ENCODE results near the gene FTH1.
"Not testable (repeated sequence)": the region's sequence is repeated elsewhere in the genome, so short reads cannot be mapped to it uniquely, and the experiment has no call there.

The FTH1 gene

GRCh38 chr11:61954106-61954850, 13.2 kb downstream of the FTH1 start:
- in situ Hi-C loops (cut with HindIII; ENCODE audit: low pct_ligation_motif_present, low pct_unique_long_range_greater_than_20kb, low sequenced_read_pairs): no loop called here
- no peak for DNase-seq

- in situ Hi-C loops (cut with HindIII; ENCODE audit: low pct_ligation_motif_present, low pct_unique_long_range_greater_than_20kb, low sequenced_read_pairs); DNase-seq: not testable (repeated sequence)
These were observed 13.8 kb downstream of the FTH1 start for GRCh38 chr11:61953632-61954031.

DNA sequence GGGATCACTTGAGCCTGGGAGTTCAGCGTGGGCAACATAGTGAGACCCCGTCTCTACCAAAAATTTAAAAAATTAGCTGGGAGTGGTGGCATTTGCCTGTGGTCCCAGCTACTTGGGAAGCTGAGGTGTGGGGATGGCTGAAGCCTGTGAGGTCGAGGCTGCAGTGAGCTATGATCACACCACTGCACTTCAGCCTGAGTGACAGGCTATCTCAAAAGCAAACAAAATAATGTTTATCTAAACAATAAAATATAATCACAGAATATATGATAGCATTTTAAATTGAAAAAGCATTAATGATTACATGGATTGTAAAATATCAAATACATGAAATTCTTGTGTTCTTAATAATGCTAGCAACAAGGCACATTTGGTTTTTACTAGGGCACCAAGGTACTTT, 14.6 kb downstream of the FTH1 start:
- in situ Hi-C loops (cut with HindIII; ENCODE audit: low pct_ligation_motif_present, low pct_unique_long_range_greater_than_20kb, low sequenced_read_pairs): no loop called here
- no peak for DNase-seq

DNA sequence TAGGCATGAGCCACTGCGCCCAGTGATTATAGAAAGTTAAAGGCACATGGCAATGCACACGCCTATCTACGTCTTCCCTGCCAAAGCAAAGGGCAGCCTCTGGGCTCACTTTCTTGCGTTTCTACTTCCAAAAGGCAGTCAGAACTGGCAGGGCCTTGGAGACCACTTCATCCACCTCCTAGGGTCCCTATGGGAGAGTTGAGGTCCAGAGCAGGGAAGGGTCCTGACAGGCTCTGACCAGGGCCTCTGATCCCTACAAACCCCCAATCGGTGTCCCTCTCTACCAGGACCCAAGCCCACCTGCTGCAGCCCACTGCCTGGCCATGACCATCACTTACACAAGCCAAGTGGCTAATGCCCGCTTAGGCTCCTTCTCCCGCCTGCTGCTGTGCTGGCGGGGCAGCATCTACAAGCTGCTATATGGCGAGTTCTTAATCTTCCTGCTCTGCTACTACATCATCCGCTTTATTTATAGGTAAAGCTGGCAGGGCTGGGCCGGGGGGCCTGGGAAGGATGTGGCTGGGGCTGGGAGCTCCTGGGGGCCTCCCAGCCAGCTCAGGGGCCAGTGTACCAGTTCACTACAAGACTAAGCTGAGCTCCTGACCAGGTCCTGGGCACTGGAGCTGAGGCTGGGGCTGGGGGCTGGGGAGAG, 15.8 kb downstream of the FTH1 start:
- in situ Hi-C loops (cut with HindIII; ENCODE audit: low pct_ligation_motif_present, low pct_unique_long_range_greater_than_20kb, low sequenced_read_pairs): no loop called here
- DNase-seq: no peak

DNA sequence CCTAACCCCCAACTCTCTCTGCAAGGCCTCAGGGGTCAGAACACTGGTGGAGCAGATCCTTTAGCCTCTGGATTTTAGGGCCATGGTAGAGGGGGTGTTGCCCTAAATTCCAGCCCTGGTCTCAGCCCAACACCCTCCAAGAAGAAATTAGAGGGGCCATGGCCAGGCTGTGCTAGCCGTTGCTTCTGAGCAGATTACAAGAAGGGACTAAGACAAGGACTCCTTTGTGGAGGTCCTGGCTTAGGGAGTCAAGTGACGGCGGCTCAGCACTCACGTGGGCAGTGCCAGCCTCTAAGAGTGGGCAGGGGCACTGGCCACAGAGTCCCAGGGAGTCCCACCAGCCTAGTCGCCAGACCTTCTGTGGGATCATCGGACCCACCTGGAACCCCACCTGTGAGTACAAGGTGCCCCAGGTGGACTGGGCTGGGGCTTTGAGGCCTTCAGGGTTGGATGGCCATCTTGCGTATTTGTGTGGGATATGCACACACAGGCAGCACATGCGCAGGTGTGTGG, 17.3 kb downstream of the FTH1 start, which contains the start of gene BEST1:
Gene BEST1, plus strand, starts transcription at position 317 of the 513 bp plus-strand sequence. CDS start 1,456 bp downstream, outside the sequence.
- DNase-seq: no peak
- in situ Hi-C loops (cut with HindIII; ENCODE audit: low pct_ligation_motif_present, low pct_unique_long_range_greater_than_20kb, low sequenced_read_pairs): no loop called here

GRCh38 chr11:61949169-61950034, 18.0 kb downstream of the FTH1 start:
- in situ Hi-C loops (cut with HindIII; ENCODE audit: low pct_ligation_motif_present, low pct_unique_long_range_greater_than_20kb, low sequenced_read_pairs): no loop called here
- peak; percentile 53 for DNase-seq

- no peak for DNase-seq
- in situ Hi-C loops (cut with HindIII; ENCODE audit: low pct_ligation_motif_present, low pct_unique_long_range_greater_than_20kb, low sequenced_read_pairs): no loop called here
These were observed 18.9 kb downstream of the FTH1 start for GRCh38 chr11:61948505-61948904.

GRCh38 chr11:61947486-61948210, 19.8 kb downstream of the FTH1 start:
- peak; percentile 71 for DNase-seq
- in situ Hi-C loops (cut with HindIII; ENCODE audit: low pct_ligation_motif_present, low pct_unique_long_range_greater_than_20kb, low sequenced_read_pairs): no loop called here

DNA sequence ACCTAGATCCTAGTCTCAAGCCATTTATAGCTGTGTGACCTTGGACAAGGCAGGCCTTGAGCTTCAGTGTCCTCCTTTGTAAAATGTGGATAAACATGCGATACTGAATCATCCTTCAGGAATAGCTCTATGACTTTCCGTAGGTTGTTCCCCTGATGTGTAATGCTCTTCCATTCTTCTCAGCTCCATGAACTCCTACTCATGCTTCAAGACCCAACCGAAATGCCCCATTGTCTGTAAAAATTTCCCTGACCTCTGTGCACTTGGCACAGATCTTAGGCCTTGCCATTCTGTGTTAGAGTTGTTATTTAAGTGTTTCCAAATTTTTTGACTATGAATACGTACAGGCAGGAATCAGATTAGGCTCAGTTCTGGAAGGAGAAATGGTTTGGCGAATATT, 20.5 kb downstream of the FTH1 start:
- DNase-seq: no peak
- in situ Hi-C loops (cut with HindIII; ENCODE audit: low pct_ligation_motif_present, low pct_unique_long_range_greater_than_20kb, low sequenced_read_pairs): no loop called here

DNA sequence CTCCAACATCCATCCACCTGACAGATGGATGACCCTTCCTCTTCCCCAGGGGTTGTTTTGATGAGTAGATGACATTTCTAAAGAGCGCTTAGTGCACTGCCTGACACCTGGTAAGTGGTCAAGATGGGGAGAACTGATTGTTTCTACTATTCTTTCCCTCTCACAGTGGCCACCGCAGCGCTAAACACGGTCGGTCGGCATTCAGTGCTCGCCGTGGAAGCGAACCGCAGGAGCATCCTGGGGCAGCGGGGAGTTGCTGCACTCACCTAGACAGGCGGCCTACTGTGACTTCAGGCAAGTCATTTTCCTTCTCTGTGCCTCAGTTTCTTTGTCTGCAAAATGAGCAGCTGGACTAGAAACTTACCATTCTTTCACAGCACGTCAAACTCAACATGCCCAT, 22.2 kb downstream of the FTH1 start:
- in situ Hi-C loops (cut with HindIII; ENCODE audit: low pct_ligation_motif_present, low pct_unique_long_range_greater_than_20kb, low sequenced_read_pairs): no loop called here

DNA sequence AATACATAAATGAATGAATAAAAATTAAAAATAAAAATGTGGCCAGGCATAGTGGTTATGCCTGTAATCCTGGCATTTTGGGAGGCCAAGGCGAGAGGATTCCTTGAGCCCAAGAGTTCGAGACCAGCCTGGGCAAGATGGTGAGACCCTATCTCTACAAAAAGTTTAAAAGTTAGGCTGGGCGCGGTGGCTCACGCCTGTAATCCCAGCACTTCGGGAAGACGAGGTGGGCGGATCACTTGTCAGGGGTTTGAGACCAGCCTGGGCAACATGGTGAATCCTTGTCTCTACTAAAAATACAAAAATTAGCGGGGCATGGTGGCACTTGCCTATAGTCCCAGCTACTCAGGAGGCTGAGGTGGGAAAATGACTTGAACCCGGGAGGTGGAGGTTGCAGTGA, 27.0 kb downstream of the FTH1 start:
- in situ Hi-C loops (cut with HindIII; ENCODE audit: low pct_ligation_motif_present, low pct_unique_long_range_greater_than_20kb, low sequenced_read_pairs): no loop called here
- no peak for DNase-seq

More for the DNA sequence above, 22.2 kb downstream of the FTH1 start:
- DNase-seq: no peak

GRCh38 chr11:61935861-61936260, 31.6 kb downstream of the FTH1 start:
- in situ Hi-C loops (cut with HindIII; ENCODE audit: low pct_ligation_motif_present, low pct_unique_long_range_greater_than_20kb, low sequenced_read_pairs): no loop called here
- no peak for DNase-seq

GRCh38 chr11:61930933-61931332, 36.5 kb downstream of the FTH1 start:
- DNase-seq: no peak
- in situ Hi-C loops (cut with HindIII; ENCODE audit: low pct_ligation_motif_present, low pct_unique_long_range_greater_than_20kb, low sequenced_read_pairs): no loop called here

- DNase-seq: no peak
- in situ Hi-C loops (cut with HindIII; ENCODE audit: low pct_ligation_motif_present, low pct_unique_long_range_greater_than_20kb, low sequenced_read_pairs): no loop called here
These were observed 38.8 kb downstream of the FTH1 start for GRCh38 chr11:61928606-61929005.

DNA sequence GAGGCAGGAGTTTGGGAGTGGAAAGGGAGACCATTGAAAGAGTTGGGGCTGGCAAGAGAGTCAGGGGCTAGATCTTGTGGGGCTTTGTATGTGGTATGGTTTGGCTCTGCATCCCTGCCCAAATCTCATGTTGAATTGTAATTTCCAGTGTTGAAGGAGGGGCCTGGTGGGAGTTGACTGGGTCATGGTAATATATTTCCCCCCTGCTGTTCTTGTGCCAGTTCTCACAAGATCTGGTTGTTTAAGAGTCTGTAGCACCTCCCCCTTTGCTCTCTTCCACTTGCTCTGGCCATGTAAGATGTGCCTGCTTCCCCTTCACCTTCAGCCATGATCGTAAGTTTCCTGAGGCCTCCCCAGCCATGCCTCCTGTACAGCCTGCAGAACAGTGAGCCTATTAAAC, 39.9 kb downstream of the FTH1 start:
- in situ Hi-C loops (cut with HindIII; ENCODE audit: low pct_ligation_motif_present, low pct_unique_long_range_greater_than_20kb, low sequenced_read_pairs): no loop called here
- no peak for DNase-seq

GRCh38 chr11:61926235-61926634, 41.2 kb downstream of the FTH1 start:
- in situ Hi-C loops (cut with HindIII; ENCODE audit: low pct_ligation_motif_present, low pct_unique_long_range_greater_than_20kb, low sequenced_read_pairs): no loop called here
- no peak for DNase-seq

DNA sequence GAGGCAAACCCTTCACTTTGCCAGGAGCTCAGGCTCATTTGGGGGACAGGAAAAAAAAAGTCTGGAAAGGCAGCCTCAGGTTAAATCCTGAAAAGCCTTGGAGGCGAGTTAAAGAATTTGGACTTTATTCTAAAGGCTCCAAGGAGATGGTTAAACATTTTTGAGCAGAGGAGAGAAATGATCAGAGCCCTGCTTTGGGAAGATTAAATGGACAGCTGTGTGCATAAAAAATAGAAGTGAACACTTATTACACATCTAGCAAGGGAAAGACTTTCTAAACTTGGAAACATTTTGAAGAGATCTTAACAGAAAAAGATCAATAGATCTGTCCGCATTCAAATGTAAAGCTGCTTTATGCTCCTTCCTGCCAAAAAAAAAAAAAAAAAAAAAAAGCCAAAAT, 41.7 kb downstream of the FTH1 start:
- no peak for DNase-seq
- in situ Hi-C loops (cut with HindIII; ENCODE audit: low pct_ligation_motif_present, low pct_unique_long_range_greater_than_20kb, low sequenced_read_pairs): no loop called here

GRCh38 chr11:61924064-61924455, 43.4 kb downstream of the FTH1 start:
- in situ Hi-C loops (cut with HindIII; ENCODE audit: low pct_ligation_motif_present, low pct_unique_long_range_greater_than_20kb, low sequenced_read_pairs): no loop called here
- no peak for DNase-seq

Measured in ACHN (cell line).